A549 (cell line): ENCODE measurements around the gene F2RL1. TPM values are rescaled to one million over a fixed set of nuclear protein-coding genes. Genes with fewer than 3 reads are reported as not detected.
A peak's percentile ranks its signal among the peaks of the same experiment; 100 is the strongest.

ENCODE experiments used
- ATAC-seq, 2 experiments: fragments of 200-7000 bp in 1 of 2; fragments of >200 bp in 1 of 2; cut with Nextera tagmentation in 1 of 2; cut with Tn5 transposase in 1 of 2; 3 replicates each; pipeline versions ENCODE4 v1.8.0 to v1.9.1; 2018 to 2020; ENCODE audit warnings: mild to moderate bottlenecking in 1 of 2, moderate library complexity in 1 of 2
- CTCF ChIA-PET: fragments of 300-600 bp; sonication (Branson Sonifier 250); formaldehyde crosslinking; extraction: SDS; loops from one replicate; lab custom pipeline; 2021; ENCODE audit warnings: antibody characterized with exemption, inconsistent platforms; lab: Yijun Ruan, JAX
- POLR2A ChIA-PET: fragments of 350-600 bp; formaldehyde crosslinking; extraction: SDS; loops from one replicate; lab custom pipeline; 2021; ENCODE audit warnings: antibody characterized with exemption, inconsistent platforms; lab: Yijun Ruan, JAX
- DNase-seq, 2 experiments: peaks; one replicate each; pipeline versions ENCODE4 v3.0.0 to v3.0.0-alpha.2; 2011 to 2016; ENCODE audit warnings: low read depth in 1 of 2, low spot score in 1 of 2
- FAIRE-seq: peaks from 2 replicates; lab custom pipeline; 2011; peaks lifted over from hg19 to GRCh38; lab: Jason Lieb, UNC
- H3K27ac ChIP-seq, 2 experiments: fragments of >200 bp; sonication (Bioruptor Twin); formaldehyde crosslinking; 3 replicates each; pipeline ENCODE4 v1.5.1; 2016 to 2017
- H3K4me1 ChIP-seq: fragments of >200 bp; sonication (Bioruptor Twin); formaldehyde crosslinking; 3 replicates; pipeline ENCODE4 v1.6.1; 2016
- H3K4me2 ChIP-seq: fragments of >200 bp; sonication (Bioruptor Twin); formaldehyde crosslinking; 3 replicates; pipeline ENCODE4 v1.6.1; 2016
- H3K4me3 ChIP-seq: fragments of >200 bp; sonication (Bioruptor Twin); formaldehyde crosslinking; 3 replicates; pipeline ENCODE4 v1.5.1; 2016
- H3K9me3 ChIP-seq: fragments of >200 bp; sonication (Bioruptor Twin); formaldehyde crosslinking; 3 replicates; pipeline ENCODE4 v1.6.1; 2016
- ATOH8 ChIP-seq: fragments of 250-450 bp; sonication (Bioruptor Pico); IDR thresholded peaks from 2 replicates; pipeline ENCODE4 v1.5.0; 2020; ENCODE audit warnings: low read depth, mild to moderate bottlenecking, moderate library complexity
- BCL3 ChIP-seq: fragments of >200 bp; sonication (Bioruptor Twin); formaldehyde crosslinking; IDR thresholded peaks from 3 replicates; pipeline ENCODE4 v1.6.1; 2016
- CEBPB ChIP-seq, 2 experiments: fragments of >200 bp in 1 of 2; sonication (Bioruptor Twin) in 1 of 2; formaldehyde crosslinking in 1 of 2; IDR thresholded peaks; 2 replicates each; pipeline ENCODE4 v1.6.1; 2012 to 2016
- CTCF ChIP-seq: fragments of >200 bp; sonication (Bioruptor Twin); formaldehyde crosslinking; IDR thresholded peaks from 3 replicates; pipeline ENCODE4 v1.5.1; 2016
- EHMT2 ChIP-seq: fragments of 200-600 bp; sonication (generic); IDR thresholded peaks from 2 replicates; pipeline ENCODE4 v1.6.1; 2016; ENCODE audit warnings: antibody characterized with exemption, low read depth, mild to moderate bottlenecking, moderate library complexity
- EP300 ChIP-seq, 2 experiments: fragments of >200 bp; sonication (Bioruptor Twin); formaldehyde crosslinking; IDR thresholded peaks; 2 replicates in 1 of 2; 3 replicates in 1 of 2; pipeline ENCODE4 v1.6.1; 2016 to 2017
- FOSL2 ChIP-seq, 2 experiments: fragments of 450-650 bp in 1 of 2; fragments of >200 bp in 1 of 2; sonication (Bioruptor Twin) in 1 of 2; formaldehyde crosslinking; IDR thresholded peaks; 2 replicates each; pipeline versions ENCODE4 v1.5.0 to v1.6.1; 2016 to 2020; ENCODE audit warnings: mild to moderate bottlenecking in 1 of 2, moderate library complexity in 1 of 2
- GATA3 ChIP-seq: IDR thresholded peaks from 2 replicates; pipeline ENCODE4 v1.6.1; 2012; ENCODE audit warnings: borderline replicate concordance
- HDAC2 ChIP-seq: fragments of 200-600 bp; sonication (generic); IDR thresholded peaks from 2 replicates; pipeline ENCODE4 v1.6.1; 2016
- HMGXB4 ChIP-seq: fragments of 250-450 bp; sonication (Bioruptor Pico); IDR thresholded peaks from 2 replicates; pipeline ENCODE4 v1.5.0; 2021; ENCODE audit warnings: mild to moderate bottlenecking, moderate library complexity, borderline replicate concordance
- HOXA7 ChIP-seq: fragments of 250-450 bp; sonication (Bioruptor Pico); IDR thresholded peaks from 2 replicates; pipeline ENCODE4 v1.5.0; 2020; ENCODE audit warnings: mild to moderate bottlenecking, moderate library complexity
- HOXB13 ChIP-seq: fragments of 250-450 bp; sonication (Bioruptor Pico); IDR thresholded peaks from 2 replicates; pipeline ENCODE4 v1.5.0; 2020; ENCODE audit warnings: low read depth, mild to moderate bottlenecking, moderate library complexity
- HOXB5 ChIP-seq: fragments of 250-450 bp; sonication (Bioruptor Pico); IDR thresholded peaks from 2 replicates; pipeline ENCODE4 v1.5.0; 2020; ENCODE audit warnings: mild to moderate bottlenecking, moderate library complexity
- JUNB ChIP-seq: fragments of >200 bp; sonication (Bioruptor Twin); formaldehyde crosslinking; IDR thresholded peaks from 2 replicates; pipeline ENCODE4 v1.6.1; 2016
- KDM1A ChIP-seq: fragments of 200-600 bp; sonication (generic); IDR thresholded peaks from 2 replicates; pipeline ENCODE4 v1.6.1; 2016; ENCODE audit warnings: low read depth, mild to moderate bottlenecking
- KDM5A ChIP-seq: fragments of 200-600 bp; sonication (generic); IDR thresholded peaks from 2 replicates; pipeline ENCODE4 v1.6.1; 2016; ENCODE audit warnings: antibody characterized with exemption, mild to moderate bottlenecking
- MAX ChIP-seq: IDR thresholded peaks from 2 replicates; pipeline ENCODE4 v1.6.1; 2012
- NR3C1 ChIP-seq: fragments of >200 bp; sonication (Bioruptor Twin); formaldehyde crosslinking; IDR thresholded peaks from 3 replicates; pipeline ENCODE4 v1.6.1; 2017
- PBX3 ChIP-seq: IDR thresholded peaks from 2 replicates; pipeline ENCODE4 v1.6.1; 2012
- PHF8 ChIP-seq: fragments of 200-600 bp; sonication (generic); IDR thresholded peaks from 2 replicates; pipeline ENCODE4 v1.6.1; 2016; ENCODE audit warnings: low read depth, mild to moderate bottlenecking, antibody characterized with exemption, moderate library complexity, borderline replicate concordance
- RARB ChIP-seq: fragments of 250-450 bp; sonication (Bioruptor Pico); IDR thresholded peaks from 2 replicates; pipeline ENCODE4 v1.8.0; 2021; ENCODE audit warnings: mild to moderate bottlenecking, moderate library complexity
- RNF2 ChIP-seq: fragments of 200-600 bp; sonication (generic); IDR thresholded peaks from 2 replicates; pipeline ENCODE4 v1.6.1; 2016; ENCODE audit warnings: low read depth, mild to moderate bottlenecking, antibody characterized with exemption, moderate library complexity, borderline replicate concordance
- SMC3 ChIP-seq: fragments of >200 bp; sonication (Bioruptor Twin); formaldehyde crosslinking; IDR thresholded peaks from 3 replicates; pipeline ENCODE4 v1.6.1; 2018; ENCODE audit warnings: inconsistent platforms
- TFCP2L1 ChIP-seq: fragments of 250-450 bp; sonication (Bioruptor Pico); IDR thresholded peaks from 2 replicates; pipeline ENCODE4 v1.5.0; 2021; ENCODE audit warnings: mild to moderate bottlenecking
- TP53 ChIP-seq: fragments of 250-450 bp; sonication (Bioruptor Pico); IDR thresholded peaks from 2 replicates; pipeline ENCODE4 v1.5.0; 2021; ENCODE audit warnings: mild to moderate bottlenecking, moderate library complexity
- ZNF302 ChIP-seq: fragments of 250-450 bp; sonication (Bioruptor Pico); IDR thresholded peaks from 2 replicates; pipeline ENCODE4 v1.9.0; 2021; ENCODE audit warnings: inconsistent platforms, mild to moderate bottlenecking, moderate library complexity
- WGBS: methylation state at CpG from one replicate; pipeline ENCODE4 v1.1.6; 2017; ENCODE audit errors: missing lambda C conversion rate; 5-methylcytosine and 5-hydroxymethylcytosine counted together
- polyA plus RNA-seq, 4 experiments: library from polyadenylated mRNA; depleted of rRNA in 3 of 4; stranded (reverse); fragments of >200 nt; fragmentation: RNase III in 1 of 4; extraction: RNeasy Plus Mini Kit Qiagen cat#74134 plus additional on column Dnase treatment in 1 of 4; gene quantifications; 2 replicates in 3 of 4; 3 replicates in 1 of 4; pipeline ENCODE4 v1.2.3, GENCODE V29; 2011 to 2017

The F2RL1 gene
- polyA plus RNA-seq, 2 of the 4 experiments (the other 2 are of a cell fraction): 88.7 to 226 TPM

GRCh38 chr5:76807296-76807695 lies 11.5 kb upstream of the F2RL1 start:
- ATAC-seq (peak in 1 of 2 experiments; percentile 0; a peak in 1 of 6 replicates), FAIRE-seq (peak; percentile 63), DNase-seq (peak in 1 of 2 experiments; percentile 73)
- no peaks in the 10 kb centered on the region for H3K9me3 ChIP-seq
- 39% methylated on average over 3 of the region's 3 CpGs for WGBS
- POLR2A ChIA-PET: interaction anchor here (3.6 to 5.1 kb wide), 2 partner anchors 15 to 16 kb away, joined by 48 to 218 read pairs; partner anchors contain the start of gene F2RL1
- H3K4me1 ChIP-seq: peaks cover 75% of the 10 kb centered on the region
- TF ChIP-seq TFCP2L1 (CRISPR knock-in tag) (peak; percentile 39; the same call in 1 of the 2 replicates), RNF2 (no peak), JUNB (peak; percentile 69; the same call in 1 of the 2 replicates), GATA3 (peak; percentile 43; the same call in 1 of the 2 replicates), CEBPB (IDR thresholded peaks at IDR 0.05) (no peak), EP300 (IDR thresholded peaks at IDR 0.05) (peak in 1 of 2 experiments; percentile 60; a peak in 1 of 5 replicates), CTCF (no peak), NR3C1 (no peak), FOSL2 (IDR thresholded peaks at IDR 0.05) (peak; percentile 57), FOSL2 (CRISPR knock-in tag; IDR thresholded peaks at IDR 0.05) (peak; percentile 80), HDAC2 (no peak), ATOH8 (CRISPR knock-in tag) (no peak)
- H3K27ac ChIP-seq: peak overlapping the region; percentile 84 to 98
- CTCF ChIA-PET: interaction anchor here (1.0 to 5.0 kb wide), 8 partner anchors 10 to 270 kb away, joined by 3 to 33 read pairs (median 6); partner anchors contain the start of gene F2RL1
- H3K4me3 ChIP-seq: peak overlapping the region; percentile 22; the same call in 1 of the 3 replicates
- peak overlapping the region; percentile 79 for H3K4me2 ChIP-seq

GRCh38 chr5:76808141-76808691 lies 10.6 kb upstream of the F2RL1 start:
- 84% methylated on average over 5 of the region's 5 CpGs for WGBS
- peaks cover 66% of the 10 kb centered on the region for H3K4me1 ChIP-seq
- no peak for TF ChIP-seq TFCP2L1 (CRISPR knock-in tag)
- no peak for TF ChIP-seq SMC3
- no peak for TF ChIP-seq TP53 (CRISPR knock-in tag)
- TF ChIP-seq JUNB: no peak
- no peak for TF ChIP-seq RARB (CRISPR knock-in tag)
- TF ChIP-seq HMGXB4: no peak
- no peak for TF ChIP-seq PBX3
- TF ChIP-seq PHF8: no peak
- TF ChIP-seq BCL3: no peak
- TF ChIP-seq ZNF302 (CRISPR knock-in tag): no peak
- no peak for TF ChIP-seq KDM1A
- no peak for TF ChIP-seq HOXB13
- TF ChIP-seq MAX: no peak
- TF ChIP-seq HOXB5: no peak
- TF ChIP-seq KDM5A: no peak
- TF ChIP-seq HOXA7: no peak
- TF ChIP-seq RNF2: no peak
- TF ChIP-seq EHMT2: no peak
- no peaks in the 10 kb centered on the region for H3K9me3 ChIP-seq
- no peak overlapping the region for H3K4me3 ChIP-seq
- H3K27ac ChIP-seq: peak overlapping the region; percentile 84 to 98
- no peak for ATAC-seq
- ChIA-PET POLR2A (interaction anchor here (3.6 to 5.1 kb wide), 2 partner anchors 14 to 17 kb away, joined by 48 to 218 read pairs; partner anchors contain the start of gene F2RL1), CTCF (interaction anchor here (1.0 to 5.0 kb wide), 7 partner anchors 10 to 269 kb away, joined by 3 to 33 read pairs (median 6); partner anchors contain the start of gene F2RL1)
- H3K4me2 ChIP-seq: peak overlapping the region; percentile 79
- FAIRE-seq: no peak
- DNase-seq: no peak
